GM21381 (cell line): ENCODE results near the gene RREB1.

ENCODE experiments used
- ATAC-seq: cut with Tn5 transposase; IDR thresholded peaks from one replicate; pipeline ENCODE4 v1.9.1; 2021; ENCODE audit warnings: mild to moderate bottlenecking, moderate library complexity; ENCODE audit not compliant: unreplicated experiment

Gene RREB1

GRCh38 chr6:7161845-7162244, 54.1 kb downstream of the RREB1 start:
- no peak for ATAC-seq

DNA sequence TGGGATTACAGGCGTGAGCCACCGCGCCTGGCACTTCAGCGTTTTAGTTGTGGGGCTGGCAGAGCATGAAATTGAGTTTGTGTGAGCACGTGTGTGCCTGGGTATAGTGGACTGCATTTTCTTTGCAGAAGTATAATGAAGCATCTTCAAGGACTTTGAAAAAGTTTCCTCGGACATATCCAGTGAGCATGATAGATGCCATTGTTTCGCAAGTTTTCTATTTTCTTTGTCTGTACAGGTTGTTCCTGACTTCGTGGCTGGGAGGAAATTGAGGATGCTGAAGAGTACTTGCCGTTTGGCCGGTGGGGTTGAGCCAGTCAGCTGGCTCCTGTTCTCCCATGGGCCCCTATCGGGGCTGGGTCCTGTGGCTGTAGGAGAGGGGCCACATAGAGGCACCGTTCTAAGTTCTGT, 55.9 kb downstream of the RREB1 start:
- ATAC-seq: no peak

DNA sequence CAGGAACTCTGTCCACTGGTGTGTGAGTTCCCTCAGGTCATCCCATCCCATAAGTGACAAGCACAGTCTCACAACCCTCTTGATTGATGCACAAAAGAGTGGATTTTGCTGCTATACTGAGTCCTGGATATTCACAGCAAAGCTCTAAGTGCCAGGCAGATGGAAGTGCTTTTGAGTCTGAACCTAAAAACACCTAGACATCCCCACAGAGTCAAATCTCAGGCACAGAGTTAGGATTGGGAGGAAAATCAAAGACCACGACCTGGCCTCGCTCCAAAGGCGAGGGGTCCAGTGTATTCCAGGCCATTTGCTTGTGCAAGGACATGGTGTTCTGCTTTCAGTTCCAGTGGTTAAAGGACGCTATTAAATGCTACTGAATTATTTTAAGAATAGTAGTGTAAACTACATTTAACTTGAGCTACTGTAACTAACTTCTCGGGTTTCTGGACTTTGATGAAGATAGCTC, 56.8 kb downstream of the RREB1 start:
- no peak for ATAC-seq

DNA sequence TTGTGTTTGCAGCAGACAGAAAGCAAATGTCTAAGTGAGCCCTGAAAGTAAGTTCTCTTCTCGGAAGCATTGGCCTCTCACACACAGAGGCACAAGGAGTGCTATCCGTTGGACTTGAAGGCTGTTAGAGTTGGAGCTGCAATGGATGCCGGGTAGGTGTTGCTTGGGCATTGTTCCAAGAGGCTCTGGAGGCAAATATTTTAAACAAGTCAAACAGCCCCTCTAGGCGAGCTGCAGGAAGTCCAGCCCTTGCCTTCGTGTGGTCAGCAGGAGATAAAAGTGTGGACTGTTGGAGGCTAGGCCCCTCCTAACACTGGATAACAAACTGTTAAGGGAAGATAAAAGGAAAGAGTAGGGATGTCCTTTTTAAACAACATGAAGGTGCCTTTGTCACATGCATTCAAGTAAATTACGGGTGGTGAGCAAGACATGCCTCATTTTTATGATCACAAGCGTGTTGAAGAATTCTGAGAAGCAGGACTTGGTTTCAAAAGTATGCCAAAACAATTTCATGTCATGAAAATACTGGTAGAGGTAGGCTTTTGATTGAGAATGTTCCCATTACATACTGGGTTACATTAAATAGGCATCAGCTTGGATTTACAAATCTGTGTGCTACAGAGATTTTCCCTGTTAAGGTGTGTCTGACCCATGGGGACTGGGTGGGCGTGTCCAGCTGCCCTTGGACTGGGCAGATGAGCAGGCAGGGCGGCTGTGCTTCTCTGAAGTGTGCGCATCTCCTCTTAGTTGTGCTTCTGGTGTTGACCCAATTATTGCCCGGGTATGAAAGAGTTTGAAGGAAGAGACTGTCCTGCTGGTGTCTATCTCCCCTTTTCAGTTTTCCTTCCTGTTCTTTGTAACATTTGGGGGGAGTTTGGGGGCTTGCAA, 57.5 kb downstream of the RREB1 start:
- no peak for ATAC-seq

DNA sequence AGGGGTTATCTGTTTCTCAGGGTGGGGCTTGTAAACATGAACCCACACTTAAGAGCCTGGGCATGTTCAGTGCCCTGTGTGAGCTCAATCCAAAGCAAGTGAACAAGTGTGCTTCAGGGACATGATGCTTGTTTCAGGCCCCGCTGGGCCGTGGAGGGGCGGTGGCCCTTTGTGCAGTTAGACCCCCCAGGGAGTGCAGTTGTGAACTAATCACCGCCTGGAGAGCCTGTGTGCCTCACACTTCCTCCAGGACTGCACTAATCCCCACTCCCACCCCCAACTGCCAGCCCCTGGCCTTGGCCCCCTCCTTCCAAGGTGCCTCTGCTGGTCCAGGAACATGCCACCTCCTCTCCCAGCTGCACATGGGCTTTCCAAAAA, 58.1 kb downstream of the RREB1 start:
- ATAC-seq: no peak

DNA sequence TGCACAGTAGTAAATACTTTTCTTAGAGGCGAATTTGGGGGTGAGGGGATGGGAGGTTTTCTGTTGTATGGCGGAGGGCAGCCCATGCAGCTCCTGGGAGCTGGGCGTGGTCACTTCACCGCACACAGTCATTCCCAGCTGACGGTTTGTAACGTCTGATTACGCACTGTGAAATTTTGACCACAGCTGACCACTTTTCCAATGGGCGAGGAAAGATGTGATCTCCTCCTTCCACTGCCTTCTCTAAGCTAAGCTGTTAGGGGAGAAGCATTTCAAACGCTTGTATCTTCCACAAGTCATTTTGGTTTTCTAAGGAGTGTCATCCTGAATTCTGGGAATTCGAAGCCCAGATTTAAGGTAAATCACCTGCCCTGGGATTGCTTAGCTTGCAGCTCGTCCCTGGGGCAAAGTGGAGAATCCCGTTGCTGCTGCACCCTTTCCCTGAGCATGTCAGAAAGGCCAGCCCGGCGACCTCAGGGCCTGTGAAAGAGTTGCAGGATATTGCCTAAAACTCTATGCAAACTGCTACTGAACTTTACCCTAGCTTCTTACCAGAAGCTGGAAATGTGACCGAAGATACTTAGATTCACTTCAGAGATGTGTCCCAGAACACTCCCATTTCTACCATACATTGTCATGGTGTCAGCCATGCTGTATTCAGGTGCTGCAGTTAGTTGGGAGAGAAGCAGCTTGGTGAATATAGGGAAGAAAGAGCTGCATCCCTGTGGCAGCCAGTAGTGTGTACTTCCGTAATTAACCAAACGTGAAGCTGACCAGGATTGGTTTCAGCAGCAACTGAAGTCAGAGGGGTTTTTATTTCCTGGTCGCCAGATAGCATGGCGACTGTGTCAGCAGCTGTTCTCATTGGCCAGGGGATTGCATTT, 58.9 kb downstream of the RREB1 start:
- no peak for ATAC-seq

- no peak for ATAC-seq
Observed at GRCh38 chr6:7169296-7169721, 61.5 kb downstream of the RREB1 start.

GRCh38 chr6:7170117-7170732, 62.5 kb downstream of the RREB1 start:
- ATAC-seq: no peak

DNA sequence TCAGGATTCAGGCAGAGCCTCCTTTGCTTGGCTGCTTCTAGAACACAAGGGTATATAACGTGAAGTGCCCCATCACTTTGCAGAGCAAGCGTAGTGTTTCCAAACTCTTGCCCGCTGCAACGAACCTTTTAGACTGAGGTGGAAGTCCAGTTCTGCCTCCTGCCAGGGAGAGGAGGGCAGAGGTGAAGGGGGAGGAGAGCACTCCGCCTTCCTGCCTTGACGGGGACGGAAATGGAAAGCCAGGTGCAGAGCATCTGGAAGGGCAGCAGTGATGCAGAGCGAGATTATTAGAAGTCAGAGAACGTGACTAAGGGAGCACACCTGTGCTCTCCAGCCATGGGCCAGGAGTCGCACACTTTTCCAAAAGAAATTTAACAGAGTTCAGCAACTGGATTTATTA, 63.4 kb downstream of the RREB1 start:
- ATAC-seq: no peak

DNA sequence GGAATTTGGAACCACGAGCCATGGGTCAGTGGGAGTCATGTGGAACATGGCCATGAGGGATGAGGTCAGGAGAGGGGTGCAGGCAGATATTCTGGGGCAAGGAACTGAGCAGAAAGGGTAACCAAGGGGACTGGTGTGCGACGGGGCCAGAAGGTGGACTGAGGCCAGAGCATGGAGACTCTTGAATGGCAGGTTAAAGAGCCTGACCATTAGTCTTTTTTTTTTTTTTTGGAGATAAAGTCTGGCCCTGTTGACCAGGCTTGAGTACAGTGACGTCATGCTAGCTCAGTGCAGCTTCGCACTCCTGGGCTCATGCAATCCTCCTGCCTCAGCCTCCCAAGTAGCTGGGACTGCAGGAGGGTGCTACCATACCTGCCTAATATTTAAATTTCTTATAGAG, 64.0 kb downstream of the RREB1 start:
- ATAC-seq: no peak

DNA sequence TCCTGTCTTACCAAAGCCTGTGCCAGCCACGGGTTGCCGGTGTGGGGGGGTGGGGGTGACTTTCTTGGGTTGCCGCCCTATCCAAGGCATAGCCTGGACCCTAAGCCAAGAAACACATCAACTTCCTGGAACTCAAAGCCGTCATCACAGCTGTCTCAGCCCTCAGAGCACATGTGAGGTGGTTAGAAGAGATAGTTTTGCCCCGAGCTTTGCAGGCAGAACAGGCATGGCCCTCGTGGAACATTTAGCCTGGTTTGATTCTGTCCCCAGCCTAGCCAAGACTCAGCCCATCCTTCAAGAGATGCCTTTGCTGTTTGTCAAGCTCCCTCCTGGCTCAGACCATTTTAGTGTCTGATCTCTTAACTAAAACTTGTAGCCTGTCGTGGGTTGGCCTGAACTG, 64.9 kb downstream of the RREB1 start:
- ATAC-seq: no peak

- no peak for ATAC-seq
Observed at GRCh38 chr6:7173843-7174503, 66.2 kb downstream of the RREB1 start.

DNA sequence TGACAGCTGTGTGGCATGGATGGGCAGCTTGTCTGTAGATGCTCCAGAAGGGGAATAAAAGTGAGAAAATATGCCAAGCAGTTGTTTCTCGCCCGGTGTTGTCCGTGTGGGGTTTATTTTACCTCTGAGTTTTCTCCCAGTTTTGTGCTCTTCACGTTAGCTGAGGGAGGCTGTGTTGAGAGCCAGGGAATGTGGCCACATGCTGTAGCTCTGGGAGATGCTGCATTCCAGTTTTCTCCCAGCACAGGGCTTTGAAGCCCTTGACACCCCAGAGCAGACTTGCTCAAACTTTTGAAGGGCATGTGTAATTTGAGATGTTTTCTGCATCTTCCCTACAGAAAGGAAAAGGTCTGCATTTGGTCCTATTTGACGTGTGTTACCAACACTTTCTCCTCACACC, 67.7 kb downstream of the RREB1 start:
- no peak for ATAC-seq

- ATAC-seq: no peak
Observed at GRCh38 chr6:7176208-7176607, 68.4 kb downstream of the RREB1 start.

- no peak for ATAC-seq
Observed at GRCh38 chr6:7178280-7178679, 70.5 kb downstream of the RREB1 start.

DNA sequence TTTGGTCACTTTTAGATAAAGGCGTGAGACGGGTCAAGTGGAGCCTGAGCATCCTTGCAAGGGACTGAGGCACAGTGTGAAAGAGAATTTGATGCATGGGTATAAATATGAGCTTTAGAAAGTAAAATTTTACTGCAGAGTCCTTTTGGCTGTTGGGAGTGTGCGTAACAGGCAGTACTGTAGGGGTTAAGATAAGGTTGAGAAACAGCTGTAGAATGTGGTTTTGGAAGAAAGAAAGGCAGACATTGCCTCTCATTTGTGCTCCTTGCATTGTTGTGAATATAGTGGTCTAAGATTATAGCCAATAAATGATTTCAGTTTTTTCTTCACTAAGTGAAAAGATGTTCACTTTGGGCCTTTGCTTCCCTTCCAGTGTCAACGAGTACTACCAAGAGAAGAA, 73.0 kb downstream of the RREB1 start:
- ATAC-seq: no peak

- ATAC-seq: no peak
Observed at GRCh38 chr6:7183707-7184106, 75.9 kb downstream of the RREB1 start.

DNA sequence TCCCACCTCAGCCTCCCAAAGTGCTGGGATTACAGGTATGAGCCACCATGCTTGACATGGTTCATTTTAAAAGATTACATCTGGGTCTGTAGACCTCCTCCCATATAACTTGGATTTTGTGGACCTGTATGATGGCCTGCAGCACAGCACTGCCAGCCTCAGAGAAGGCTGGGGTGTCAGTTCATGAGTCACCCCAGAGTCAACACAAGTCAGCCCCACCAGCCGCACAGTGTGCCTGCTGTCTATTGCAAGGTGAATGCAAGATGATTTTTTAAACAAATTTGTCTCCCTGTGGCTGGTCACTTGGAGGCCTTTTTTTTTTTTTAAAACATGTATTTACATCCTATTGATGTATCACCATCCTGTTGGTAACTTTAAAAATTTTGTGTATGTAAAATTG, 76.7 kb downstream of the RREB1 start:
- ATAC-seq: no peak

GRCh38 chr6:7185561-7185960, 77.8 kb downstream of the RREB1 start:
- no peak for ATAC-seq

DNA sequence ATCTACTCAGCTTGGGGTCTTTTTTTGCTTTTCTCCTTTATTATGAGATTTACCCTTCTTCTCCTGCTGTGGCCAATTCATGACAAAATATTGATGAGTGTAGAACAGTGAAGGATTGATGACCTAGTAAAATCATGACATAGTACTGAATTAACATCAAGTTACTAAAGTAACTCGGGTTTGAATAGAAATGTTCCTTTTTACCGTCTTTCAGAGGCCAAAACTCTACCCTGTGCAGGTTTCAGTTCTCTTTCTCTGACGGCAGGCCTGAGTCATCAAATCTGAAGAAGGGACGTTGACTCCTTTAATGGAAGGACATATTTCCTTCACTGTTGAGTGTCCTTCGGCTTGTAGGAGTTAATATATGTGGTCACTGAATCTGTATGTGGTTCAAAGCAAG, 80.7 kb downstream of the RREB1 start:
- ATAC-seq: peak; percentile 86
